Endothelial cell (in vitro differentiated cells): ENCODE data around the gene KLHL3. TPM values are rescaled to one million over a fixed set of nuclear protein-coding genes. Genes with fewer than 3 reads are reported as not detected.

Experiments
- DNase-seq: peaks from one replicate; pipeline ENCODE4 v3.0.0; 2021; ENCODE audit warnings: low spot score
- H3K27ac Mint-ChIP-seq: one replicate; pipeline ENCODE4 v1.8.0; 2021; ENCODE audit warnings: mixed read lengths, inconsistent platforms; ENCODE audit not compliant: unreplicated experiment
- H3K27me3 Mint-ChIP-seq: one replicate; pipeline ENCODE4 v1.8.0; 2021; ENCODE audit warnings: mild to moderate bottlenecking, moderate library complexity, mixed read lengths, inconsistent platforms; ENCODE audit not compliant: unreplicated experiment
- H3K36me3 Mint-ChIP-seq: one replicate; pipeline ENCODE4 v1.8.0; 2021; ENCODE audit warnings: mild to moderate bottlenecking, low read depth, mixed read lengths, inconsistent platforms; ENCODE audit not compliant: unreplicated experiment
- H3K4me1 Mint-ChIP-seq: one replicate; pipeline ENCODE4 v1.8.0; 2021; ENCODE audit warnings: mild to moderate bottlenecking, mixed read lengths, inconsistent platforms; ENCODE audit not compliant: unreplicated experiment
- H3K4me3 Mint-ChIP-seq: one replicate; pipeline ENCODE4 v1.8.0; 2021; ENCODE audit warnings: mild to moderate bottlenecking, mixed read lengths, inconsistent platforms; ENCODE audit not compliant: unreplicated experiment
- H3K9me3 Mint-ChIP-seq: one replicate; pipeline ENCODE4 v1.8.0; 2021; ENCODE audit warnings: mixed read lengths, inconsistent platforms; ENCODE audit not compliant: unreplicated experiment
- total RNA-seq: library from RNA; stranded (reverse); fragmentation: NEBNext Ultra II Directional; extraction: Animal tissue kit (Norgen Biotek cat#: 25700); gene quantifications from one replicate; pipeline ENCODE4 v1.2.1, GENCODE V29; 2021; ENCODE audit not compliant: unreplicated experiment
- TF ChIP-seq, protein P1 (sequence below): fragments of 200-600 bp; sonication (generic); IDR thresholded peaks from one replicate; pipeline ENCODE4 v1.5.0; 2021; ENCODE audit warnings: antibody characterized with exemption; ENCODE audit not compliant: unreplicated experiment

The KLHL3 gene
- total RNA-seq, 1 donor from 2014 or later, result 200 TPM

DNA sequence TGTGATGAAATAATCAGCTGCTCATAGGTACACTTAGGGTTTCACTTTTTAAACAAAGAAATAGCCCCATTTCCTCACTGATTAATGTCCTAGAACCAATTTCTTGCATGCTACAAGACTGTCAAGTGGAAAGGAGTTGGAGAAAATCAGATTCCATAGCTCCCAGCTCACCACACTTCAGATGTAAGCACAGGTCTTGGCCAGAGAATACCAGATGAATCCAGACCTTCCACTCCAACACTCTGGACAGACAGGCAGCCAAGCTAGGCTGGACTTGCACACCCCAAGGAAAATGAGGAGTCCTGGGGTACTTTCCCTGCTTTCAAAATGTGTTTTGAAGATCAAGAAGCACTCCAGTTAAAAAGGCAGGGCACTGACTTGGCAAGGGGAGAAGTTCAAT is 68.5 kb downstream of the KLHL3 start:
- H3K4me3 Mint-ChIP-seq, result peak overlapping the region; percentile 29
- H3K9me3 Mint-ChIP-seq, result no peaks in the 10 kb centered on the region
- H3K36me3 Mint-ChIP-seq, result peaks cover 42% of the 10 kb centered on the region
- H3K27me3 Mint-ChIP-seq, result peaks cover 5% of the 10 kb centered on the region
- peak overlapping the region; percentile 27 for H3K27ac Mint-ChIP-seq
- H3K4me1 Mint-ChIP-seq, result peaks cover 52% of the 10 kb centered on the region
- DNase-seq, result no peak
- TF ChIP-seq, protein P1, sequence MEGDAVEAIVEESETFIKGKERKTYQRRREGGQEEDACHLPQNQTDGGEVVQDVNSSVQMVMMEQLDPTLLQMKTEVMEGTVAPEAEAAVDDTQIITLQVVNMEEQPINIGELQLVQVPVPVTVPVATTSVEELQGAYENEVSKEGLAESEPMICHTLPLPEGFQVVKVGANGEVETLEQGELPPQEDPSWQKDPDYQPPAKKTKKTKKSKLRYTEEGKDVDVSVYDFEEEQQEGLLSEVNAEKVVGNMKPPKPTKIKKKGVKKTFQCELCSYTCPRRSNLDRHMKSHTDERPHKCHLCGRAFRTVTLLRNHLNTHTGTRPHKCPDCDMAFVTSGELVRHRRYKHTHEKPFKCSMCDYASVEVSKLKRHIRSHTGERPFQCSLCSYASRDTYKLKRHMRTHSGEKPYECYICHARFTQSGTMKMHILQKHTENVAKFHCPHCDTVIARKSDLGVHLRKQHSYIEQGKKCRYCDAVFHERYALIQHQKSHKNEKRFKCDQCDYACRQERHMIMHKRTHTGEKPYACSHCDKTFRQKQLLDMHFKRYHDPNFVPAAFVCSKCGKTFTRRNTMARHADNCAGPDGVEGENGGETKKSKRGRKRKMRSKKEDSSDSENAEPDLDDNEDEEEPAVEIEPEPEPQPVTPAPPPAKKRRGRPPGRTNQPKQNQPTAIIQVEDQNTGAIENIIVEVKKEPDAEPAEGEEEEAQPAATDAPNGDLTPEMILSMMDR, result no peak

DNA sequence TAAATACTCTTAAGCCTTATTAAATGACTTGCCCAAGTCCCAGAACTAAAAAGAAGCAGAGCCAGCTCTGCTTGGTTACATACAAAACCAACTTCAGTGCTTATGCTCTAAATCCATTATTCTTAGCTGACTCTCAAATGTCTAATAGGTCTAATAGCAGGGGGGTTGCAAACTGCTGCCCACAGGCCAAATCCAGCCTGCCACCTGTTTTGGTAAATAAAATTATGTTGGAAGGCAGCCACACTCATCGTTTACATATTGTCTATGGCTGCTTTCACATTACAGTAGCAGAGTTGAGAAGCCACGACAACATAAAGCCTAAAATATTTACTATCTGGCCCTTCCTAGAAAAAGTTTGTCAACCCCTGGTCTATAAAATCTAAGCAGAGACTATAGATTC is 69.0 kb downstream of the KLHL3 start:
- DNase-seq, result no peak
- no peaks in the 10 kb centered on the region for H3K9me3 Mint-ChIP-seq
- peaks cover 46% of the 10 kb centered on the region for H3K36me3 Mint-ChIP-seq
- peak overlapping the region; percentile 80 for H3K27ac Mint-ChIP-seq
- H3K27me3 Mint-ChIP-seq, result peaks cover 5% of the 10 kb centered on the region
- TF ChIP-seq, protein P1, result no peak
- H3K4me1 Mint-ChIP-seq, result peaks cover 55% of the 10 kb centered on the region
- peak overlapping the region; percentile 74 for H3K4me3 Mint-ChIP-seq

DNA sequence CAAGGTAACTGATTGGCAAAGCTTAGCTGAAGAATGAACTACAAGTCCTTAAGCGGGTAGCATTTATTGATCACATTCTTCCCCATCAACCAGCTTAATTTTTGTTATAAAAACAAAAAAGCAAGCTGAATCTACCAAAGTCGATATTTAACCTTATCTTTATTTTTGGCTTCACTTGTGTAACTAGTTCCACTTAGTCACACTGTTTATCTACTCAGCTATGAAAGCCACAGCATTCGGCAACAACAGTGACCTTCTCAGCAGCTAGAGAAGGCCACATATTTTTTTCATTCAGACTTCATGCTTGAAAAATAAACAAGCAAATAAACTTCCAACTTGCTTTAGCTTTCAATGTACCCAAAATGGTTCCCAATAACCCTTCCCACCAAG is 69.4 kb downstream of the KLHL3 start:
- H3K27me3 Mint-ChIP-seq, result peaks cover 5% of the 10 kb centered on the region
- H3K4me3 Mint-ChIP-seq, result peak overlapping the region; percentile 74
- peak overlapping the region; percentile 88 for H3K27ac Mint-ChIP-seq
- peaks cover 55% of the 10 kb centered on the region for H3K4me1 Mint-ChIP-seq
- peaks cover 43% of the 10 kb centered on the region for H3K36me3 Mint-ChIP-seq
- DNase-seq, result no peak
- no peaks in the 10 kb centered on the region for H3K9me3 Mint-ChIP-seq
- TF ChIP-seq, protein P1, result no peak

DNA sequence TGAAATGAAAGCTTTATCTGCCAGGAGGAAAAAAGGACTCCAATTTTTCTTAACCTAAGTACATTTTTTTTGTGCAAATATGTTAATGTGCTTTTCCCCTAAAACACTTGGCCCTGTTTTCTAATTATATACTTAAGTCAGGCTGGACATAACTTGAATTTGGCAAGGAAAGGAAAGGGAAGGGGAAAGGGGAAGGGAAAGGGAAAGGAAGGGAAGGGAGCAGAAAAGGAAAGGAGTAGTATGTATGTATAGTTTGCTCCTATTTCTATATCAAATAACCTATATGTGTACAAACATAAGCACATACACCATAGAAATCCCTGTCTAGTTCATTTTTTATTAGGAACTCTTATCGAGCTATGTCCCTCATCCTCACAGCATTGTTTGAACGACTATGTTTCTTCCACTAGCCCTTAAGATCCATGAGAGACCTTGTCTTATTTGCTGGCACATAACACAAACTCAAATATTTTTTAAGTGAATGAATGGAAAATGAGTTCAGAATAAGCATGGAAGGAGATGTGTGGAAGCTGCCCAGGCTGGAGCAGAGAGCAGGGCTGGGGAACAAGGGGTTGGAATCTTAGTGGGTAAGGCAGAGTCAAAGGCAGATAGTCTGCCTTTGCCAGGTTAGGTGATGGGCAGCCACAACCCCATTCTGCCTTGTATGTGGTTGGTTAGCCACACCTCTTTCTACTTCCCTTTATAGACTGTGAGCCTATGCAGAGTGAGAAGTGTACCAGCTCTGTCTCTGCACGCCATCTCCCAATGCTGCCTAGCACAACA is 70.0 kb downstream of the KLHL3 start:
- H3K27me3 Mint-ChIP-seq, result peaks cover 5% of the 10 kb centered on the region

More for the DNA sequence above, 70.0 kb downstream of the KLHL3 start:
- TF ChIP-seq, protein P1, result no peak
- H3K27ac Mint-ChIP-seq, result peak overlapping the region; percentile 88
- no peak overlapping the region for H3K4me3 Mint-ChIP-seq
- H3K36me3 Mint-ChIP-seq, result peaks cover 38% of the 10 kb centered on the region
- H3K4me1 Mint-ChIP-seq, result peaks cover 53% of the 10 kb centered on the region
- H3K9me3 Mint-ChIP-seq, result no peaks in the 10 kb centered on the region
- no peak for DNase-seq
